ENCODE data around the gene SLAMF7. TPM values are rescaled to one million over a fixed set of nuclear protein-coding genes. Genes with fewer than 3 reads are reported as not detected.

Gene SLAMF7
- total RNA-seq, 3 donors from 2014 or later: 6.4 to 12.7 (median 10.1) TPM

- no peak for ATAC-seq
- Histone ChIP-seq H3K36me3 (ENCODE audit: low read depth) (no peaks in the 10 kb centered on the region), H3K4me3 (no peak overlapping the region), H3K9me3 (no peaks in the 10 kb centered on the region), H3K4me1 (ENCODE audit: low read depth) (no peaks in the 10 kb centered on the region)
- TF ChIP-seq CTCF (IDR thresholded peaks at IDR 0.05): no peak
- intact Hi-C loops (cut with DNase I, micrococcal nuclease): no loop called here
- no peak for DNase-seq
These were observed 32.4 kb upstream of the SLAMF7 start for GRCh38 chr1:160706526-160707235.

GRCh38 chr1:160707236-160708064, 31.6 kb upstream of the SLAMF7 start:
- DNase-seq (no peak), ATAC-seq (peak; percentile 38)
- Histone ChIP-seq H3K9me3 (no peaks in the 10 kb centered on the region), H3K4me3 (no peak overlapping the region), H3K4me1 (ENCODE audit: low read depth) (no peaks in the 10 kb centered on the region), H3K36me3 (ENCODE audit: low read depth) (no peaks in the 10 kb centered on the region)
- intact Hi-C loops (cut with DNase I, micrococcal nuclease): no loop called here
- TF ChIP-seq CTCF (IDR thresholded peaks at IDR 0.05): no peak

GRCh38 chr1:160708118-160708517, 30.9 kb upstream of the SLAMF7 start:
- no peaks in the 10 kb centered on the region for H3K4me1 ChIP-seq (ENCODE audit: low read depth)
- H3K4me3 ChIP-seq: no peak overlapping the region
- ATAC-seq (peak; percentile 35), DNase-seq (no peak)
- no peaks in the 10 kb centered on the region for H3K36me3 ChIP-seq (ENCODE audit: low read depth)
- TF ChIP-seq CTCF (IDR thresholded peaks at IDR 0.05): no peak
- H3K9me3 ChIP-seq: no peaks in the 10 kb centered on the region
- intact Hi-C loops (cut with DNase I, micrococcal nuclease): no loop called here

- Histone ChIP-seq H3K4me1 (ENCODE audit: low read depth) (no peaks in the 10 kb centered on the region), H3K4me3 (no peak overlapping the region), H3K36me3 (ENCODE audit: low read depth) (no peaks in the 10 kb centered on the region), H3K9me3 (no peaks in the 10 kb centered on the region)
- intact Hi-C loops (cut with DNase I, micrococcal nuclease): no loop called here
- no peak for TF ChIP-seq CTCF (IDR thresholded peaks at IDR 0.05)
- DNase-seq (no peak), ATAC-seq (peak; percentile 13)
These were observed 30.2 kb upstream of the SLAMF7 start for GRCh38 chr1:160708801-160709200.

- Histone ChIP-seq H3K36me3 (ENCODE audit: low read depth) (no peaks in the 10 kb centered on the region), H3K4me1 (ENCODE audit: low read depth) (no peaks in the 10 kb centered on the region), H3K9me3 (no peaks in the 10 kb centered on the region), H3K4me3 (no peak overlapping the region)
- ATAC-seq: no peak
- DNase-seq: no peak
- TF ChIP-seq CTCF (IDR thresholded peaks at IDR 0.05): no peak
- intact Hi-C loops (cut with DNase I, micrococcal nuclease): no loop called here
These were observed 29.3 kb upstream of the SLAMF7 start for GRCh38 chr1:160709715-160710114.
